HG02852 (cell line): Measurements from ENCODE around the gene ATP5F1D.
A peak's percentile ranks its signal among the peaks of the same experiment; 100 is the strongest.

Experiments
- ATAC-seq: cut with Tn5 transposase; IDR thresholded peaks from one replicate; pipeline ENCODE4 v1.9.1; 2021; ENCODE audit warnings: mild to moderate bottlenecking, moderate library complexity; ENCODE audit not compliant: unreplicated experiment

Gene ATP5F1D

DNA sequence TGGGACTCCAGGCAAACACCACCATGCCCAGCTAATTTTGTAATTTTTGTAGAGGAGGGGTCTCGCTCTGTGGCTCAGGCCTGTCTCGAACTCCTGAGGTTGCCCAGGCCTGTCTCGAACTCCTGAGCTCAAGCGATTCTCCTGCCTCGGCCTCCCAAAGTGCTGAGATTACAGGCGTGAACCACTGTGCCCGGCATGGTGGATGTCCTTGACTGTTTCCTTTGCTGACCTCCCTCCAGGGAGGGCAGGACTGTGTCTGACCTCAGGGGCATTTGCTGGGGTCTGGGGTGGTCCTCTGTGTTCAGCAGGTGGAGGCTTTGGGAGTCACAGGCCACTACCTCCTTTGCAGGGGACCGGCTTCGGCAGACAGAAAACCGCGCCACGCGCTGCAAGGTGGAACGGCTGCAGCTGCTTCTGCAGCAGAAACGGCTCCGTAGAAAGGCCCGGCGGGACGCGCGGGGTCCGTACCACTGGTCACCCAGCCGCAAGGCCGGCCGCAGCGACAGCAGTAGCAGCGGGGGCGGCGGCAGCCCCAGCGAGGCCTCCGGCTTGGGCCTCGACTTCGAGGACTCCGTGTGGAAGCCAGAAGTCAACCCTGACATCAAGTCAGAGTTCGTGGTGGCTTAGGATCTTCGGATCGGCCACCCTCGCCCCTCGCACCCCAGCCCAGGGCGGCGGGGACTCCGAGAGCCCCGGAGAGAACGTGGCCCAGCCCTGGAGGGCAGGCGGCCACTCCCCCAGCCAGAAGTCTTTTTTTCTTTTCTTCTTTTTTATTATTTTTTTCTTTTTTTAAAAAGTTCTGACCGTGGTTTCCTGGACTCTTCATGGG is 15.3 kb downstream of the ATP5F1D start:
- no peak for ATAC-seq

DNA sequence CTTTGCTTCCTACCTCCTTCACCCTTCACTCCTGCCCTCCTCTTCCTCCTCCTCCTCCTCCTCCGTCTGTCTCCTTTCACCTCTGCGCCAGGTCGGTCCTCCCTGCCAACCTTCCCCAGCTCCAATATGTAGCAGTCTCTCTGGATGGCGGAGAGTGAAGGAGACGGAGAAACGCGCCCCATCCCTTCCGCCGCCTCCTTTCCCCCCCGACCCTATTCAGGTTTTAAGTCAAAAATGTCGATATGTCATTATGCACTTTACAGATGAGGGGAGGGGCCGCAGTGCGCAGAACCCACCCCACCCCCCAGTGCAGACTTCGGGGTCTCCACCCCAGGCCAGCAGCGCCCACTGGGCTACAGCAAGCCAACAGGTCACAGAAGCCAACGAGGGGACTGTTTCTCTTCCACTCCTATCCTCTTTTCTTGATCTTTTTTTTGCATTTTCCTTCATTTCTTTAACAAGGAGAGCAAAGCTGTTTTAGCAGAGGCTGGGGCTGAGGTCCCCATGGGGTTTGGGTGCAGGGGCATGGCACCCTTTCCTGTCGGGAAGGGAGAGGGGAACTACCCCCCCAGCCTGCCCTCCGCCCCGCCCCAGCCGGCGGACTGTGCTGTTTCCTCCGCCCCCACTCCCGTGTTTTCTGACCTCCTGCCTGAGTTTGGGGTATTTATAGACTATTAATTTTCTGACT is 16.1 kb downstream of the ATP5F1D start:
- no peak for ATAC-seq

DNA sequence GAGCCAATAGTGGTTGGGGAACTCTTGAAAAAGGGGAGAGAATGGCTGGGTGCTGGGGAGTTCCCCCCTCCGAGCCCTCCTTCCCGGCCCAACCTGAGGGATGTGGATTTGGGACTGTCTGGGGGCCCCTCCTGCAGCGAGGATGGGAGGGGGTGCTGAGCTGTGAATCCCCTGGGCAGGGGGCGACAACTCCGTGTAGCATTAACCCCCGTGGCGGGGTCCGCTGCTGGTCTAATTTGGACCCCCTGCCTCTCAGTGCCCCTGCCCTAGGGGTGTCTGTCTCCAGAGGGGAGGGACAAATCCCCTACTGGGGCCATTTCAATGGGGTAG is 16.6 kb downstream of the ATP5F1D start:
- no peak for ATAC-seq

GRCh38 chr19:1258707-1259205 is 17.2 kb downstream of the ATP5F1D start:
- no peak for ATAC-seq

- no peak for ATAC-seq
These were observed 17.8 kb downstream of the ATP5F1D start for GRCh38 chr19:1259206-1259875.

GRCh38 chr19:1259876-1260748 is 18.6 kb downstream of the ATP5F1D start:
- ATAC-seq, result peak; percentile 4

DNA sequence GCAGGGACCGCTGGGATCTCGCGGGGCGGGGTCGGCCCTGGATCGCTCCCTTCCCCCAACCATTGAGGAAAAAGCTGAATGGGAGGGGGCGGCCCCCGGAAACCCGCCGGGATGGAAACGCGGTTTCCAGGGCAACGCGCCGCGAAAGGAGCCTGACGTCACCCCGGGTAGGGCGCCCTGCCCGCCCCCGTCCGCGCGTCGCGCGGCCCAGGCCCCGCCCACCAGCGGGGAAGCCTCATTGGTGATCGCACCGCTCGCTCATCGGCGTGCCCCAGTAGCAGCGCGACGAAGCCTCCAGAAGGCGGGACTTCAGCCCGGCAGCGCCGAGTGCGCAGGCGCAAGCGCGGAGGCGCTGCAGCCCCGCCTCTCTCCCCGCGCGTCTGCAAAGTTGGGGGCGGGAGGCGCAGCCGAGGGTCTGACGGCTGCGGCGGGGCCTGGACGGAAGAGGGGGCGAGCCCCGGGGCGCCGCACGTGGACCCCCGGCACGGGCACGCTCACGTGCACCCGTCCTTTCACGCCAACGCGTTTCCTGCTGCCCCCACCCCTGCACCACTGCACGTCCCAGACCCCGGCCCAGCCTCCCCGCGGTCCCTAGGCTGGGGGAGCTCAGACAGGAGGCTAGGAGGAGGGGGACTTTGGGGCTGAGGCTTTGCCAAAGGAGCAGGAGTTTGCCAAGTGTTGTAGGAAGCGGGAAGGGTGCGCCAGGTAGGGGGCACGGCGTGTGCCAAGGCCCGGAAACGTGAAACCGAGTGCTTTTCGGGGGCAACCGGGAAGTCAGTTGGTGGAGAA is 19.4 kb downstream of the ATP5F1D start:
- ATAC-seq, result peak; percentile 53

GRCh38 chr19:1261538-1261797 is 19.9 kb downstream of the ATP5F1D start:
- no peak for ATAC-seq

- no peak for ATAC-seq
These were observed 20.5 kb downstream of the ATP5F1D start for GRCh38 chr19:1261798-1262622.

GRCh38 chr19:1262623-1263123 is 21.1 kb downstream of the ATP5F1D start:
- no peak for ATAC-seq

- ATAC-seq, result no peak
These were observed 21.6 kb downstream of the ATP5F1D start for GRCh38 chr19:1263188-1263587.

DNA sequence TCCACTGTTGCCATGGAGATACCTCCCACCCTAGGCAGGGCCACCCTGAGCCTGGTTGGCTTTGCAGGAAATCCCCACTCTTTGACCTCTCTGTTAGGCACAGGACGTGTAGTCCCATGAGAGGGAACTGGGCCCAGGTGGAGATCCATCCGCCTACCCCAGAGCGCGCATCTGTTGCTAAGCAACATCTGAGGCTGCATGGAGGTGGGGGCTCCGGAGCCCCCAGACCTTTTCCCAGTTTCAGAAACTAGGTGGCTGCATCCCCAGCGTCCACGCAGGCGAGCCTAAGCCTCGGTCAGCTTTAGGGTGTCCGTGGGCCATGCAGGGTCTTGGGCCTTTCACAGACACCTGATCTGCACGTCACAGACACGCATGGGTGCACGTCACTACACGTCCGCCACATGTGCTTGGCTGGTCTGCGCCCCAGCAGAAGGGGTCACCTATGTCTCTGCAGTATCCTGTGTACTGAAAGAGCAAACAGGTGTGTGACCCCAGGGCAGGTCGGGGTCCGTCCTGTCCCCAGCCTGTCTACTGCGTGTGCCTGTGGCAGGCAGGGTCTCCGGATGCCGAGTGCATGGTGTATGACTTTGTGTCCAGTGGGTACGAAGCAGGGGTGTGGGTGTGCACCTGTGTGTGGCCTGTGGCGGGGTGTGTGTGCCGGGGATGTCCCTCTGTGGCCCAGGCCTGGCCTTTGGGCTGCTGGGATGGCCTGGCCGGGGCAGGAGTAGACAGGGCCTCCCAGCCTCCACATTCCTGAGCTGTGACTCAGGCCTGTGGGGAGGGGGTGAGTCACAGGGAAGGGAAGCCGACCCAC is 23.5 kb downstream of the ATP5F1D start:
- ATAC-seq, result no peak

- ATAC-seq, result no peak
These were observed 24.1 kb downstream of the ATP5F1D start for GRCh38 chr19:1265615-1266128.

DNA sequence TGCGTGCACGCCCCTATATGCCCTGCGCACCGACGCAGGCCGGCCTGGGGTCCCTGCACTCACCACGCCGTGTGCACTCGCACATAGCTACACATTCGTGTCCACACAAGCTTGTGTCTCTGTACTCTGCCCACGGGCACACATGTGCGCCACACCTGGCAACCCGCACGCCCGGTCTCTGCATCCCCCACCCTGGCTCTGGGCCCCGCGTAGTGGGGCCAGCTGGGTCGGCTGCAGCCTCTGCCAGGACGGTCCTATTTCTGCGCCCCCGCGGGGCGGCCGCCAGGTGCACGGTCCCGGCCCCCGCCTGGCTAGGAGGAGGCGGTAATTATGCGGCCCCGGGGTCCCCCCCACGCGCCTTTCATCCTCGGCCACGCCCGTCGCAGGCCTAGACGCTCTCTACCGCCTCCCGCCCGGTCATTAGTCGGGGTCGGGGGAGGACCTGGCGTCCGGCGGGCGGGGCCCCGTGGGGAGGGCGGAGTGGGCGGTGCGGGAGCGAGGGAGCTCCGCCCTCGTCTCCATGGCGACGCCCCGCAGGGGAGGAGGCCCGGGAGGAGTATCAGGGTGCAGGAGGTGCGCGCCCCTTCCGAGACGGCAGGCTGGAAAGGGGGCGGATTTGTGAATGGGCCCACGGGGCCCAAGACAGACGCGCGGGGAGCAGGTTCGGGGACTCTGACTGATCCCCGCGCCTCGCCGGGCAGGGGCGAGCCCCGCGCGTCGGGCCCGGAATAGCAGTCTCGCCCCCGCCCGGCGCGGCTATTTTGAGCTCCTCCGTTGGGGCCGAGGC is 24.8 kb downstream of the ATP5F1D start:
- ATAC-seq, result peak; percentile 31

- peak; percentile 20 for ATAC-seq
These were observed 25.4 kb downstream of the ATP5F1D start for GRCh38 chr19:1266916-1267476.

DNA sequence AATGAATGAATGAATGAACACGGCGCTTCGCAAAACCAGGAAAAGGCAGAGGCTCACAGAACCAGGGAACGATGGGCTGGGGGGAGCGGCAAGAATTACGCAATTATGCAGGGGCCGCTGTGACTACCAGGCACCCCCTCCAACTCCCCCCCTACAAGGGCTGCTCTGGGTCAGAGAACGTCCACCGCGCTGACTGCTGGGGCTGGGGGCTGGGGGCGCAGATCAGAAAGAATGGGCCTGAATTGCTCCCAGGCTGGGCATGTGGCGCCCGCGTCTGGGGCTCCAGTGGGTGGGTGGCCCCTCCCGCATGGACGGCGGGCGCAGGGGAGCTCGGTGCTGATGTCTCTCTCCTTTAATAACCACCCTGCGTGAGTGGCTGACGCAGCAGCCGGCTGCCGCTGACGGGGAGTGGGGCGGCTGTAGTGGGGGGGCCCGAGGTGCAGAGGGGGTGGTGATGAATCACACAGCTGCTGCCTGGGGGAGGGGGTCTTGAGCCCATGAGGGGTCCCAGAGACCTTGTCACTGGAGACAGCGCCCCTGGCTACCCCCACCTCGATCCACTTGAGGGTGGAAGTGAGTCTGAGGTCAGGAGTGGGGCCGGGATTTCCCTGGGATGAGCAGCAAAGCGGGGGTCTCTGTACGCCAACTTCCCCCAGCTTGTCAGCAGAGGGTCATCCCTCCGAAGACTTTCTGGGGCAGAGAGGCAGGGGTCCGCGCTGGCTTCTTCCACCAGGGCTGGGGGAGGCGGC is 26.1 kb downstream of the ATP5F1D start:
- no peak for ATAC-seq
